Retina (tissue), 1 donor: Measurements from ENCODE around the gene PCDHB11.
A peak's percentile ranks its signal among the peaks of the same experiment; 100 is the strongest.
"Not testable (repeated sequence)": the region's sequence is repeated elsewhere in the genome, so short reads cannot be mapped to it uniquely, and the experiment has no call there.

Source experiments
- DNase-seq: peaks from one replicate; pipeline ENCODE4 v3.0.0-alpha.2; 2016

Gene PCDHB11

DNA sequence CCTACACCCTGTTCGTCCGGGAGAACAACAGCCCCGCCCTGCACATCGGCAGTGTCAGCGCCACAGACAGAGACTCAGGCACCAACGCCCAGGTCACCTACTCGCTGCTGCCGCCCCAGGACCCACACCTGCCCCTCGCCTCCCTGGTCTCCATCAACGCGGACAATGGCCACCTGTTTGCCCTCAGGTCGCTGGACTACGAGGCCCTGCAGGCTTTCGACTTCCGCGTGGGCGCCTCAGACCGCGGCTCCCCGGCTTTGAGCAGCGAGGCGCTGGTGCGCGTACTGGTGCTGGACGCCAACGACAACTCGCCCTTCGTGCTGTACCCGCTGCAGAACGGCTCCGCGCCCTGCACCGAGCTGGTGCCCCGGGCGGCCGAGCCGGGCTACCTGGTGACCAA lies 10.7 kb upstream of the PCDHB11 start:
- not testable (repeated sequence) for DNase-seq

GRCh38 chr5:141189131-141189530 lies 10.3 kb upstream of the PCDHB11 start:
- not testable (repeated sequence) for DNase-seq

GRCh38 chr5:141192110-141192725 lies 7.2 kb upstream of the PCDHB11 start, which contains the start of gene PCDHB10:
Gene PCDHB10 (plus strand): TSS chr5:141192353. CDS start chr5:141192553, 200 bp downstream.
- DNase-seq, result no peak

DNA sequence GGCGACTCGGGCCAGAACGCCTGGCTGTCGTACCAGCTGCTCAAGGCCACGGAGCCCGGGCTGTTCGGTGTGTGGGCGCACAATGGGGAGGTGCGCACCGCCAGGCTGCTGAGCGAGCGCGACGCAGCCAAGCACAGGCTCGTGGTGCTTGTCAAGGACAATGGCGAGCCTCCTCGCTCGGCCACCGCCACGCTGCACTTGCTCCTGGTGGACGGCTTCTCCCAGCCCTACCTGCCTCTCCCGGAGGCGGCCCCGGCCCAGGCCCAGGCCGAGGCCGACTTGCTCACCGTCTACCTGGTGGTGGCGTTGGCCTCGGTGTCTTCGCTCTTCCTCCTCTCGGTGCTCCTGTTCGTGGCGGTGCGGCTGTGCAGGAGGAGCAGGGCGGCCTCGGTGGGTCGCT lies 5.1 kb upstream of the PCDHB11 start:
- DNase-seq, result not testable (repeated sequence)

DNA sequence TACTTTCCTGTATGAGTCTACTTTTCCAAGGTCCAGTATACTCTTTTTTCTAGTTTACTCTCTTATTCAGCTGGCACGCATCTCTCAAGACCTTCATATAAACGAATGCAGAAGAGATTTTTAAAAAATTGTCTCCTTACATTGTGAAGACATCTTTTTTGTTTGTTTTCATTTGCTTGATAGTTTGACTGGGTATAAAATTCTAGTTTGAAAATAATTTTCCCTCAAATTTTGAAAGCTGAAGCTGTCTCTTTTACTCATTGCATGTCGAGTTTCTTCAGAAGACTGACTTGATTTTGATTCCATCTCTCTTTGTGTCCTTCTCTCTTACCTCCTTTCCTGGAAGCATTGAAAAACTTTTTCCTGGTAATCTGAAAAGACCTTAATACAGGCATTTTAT lies 3.1 kb upstream of the PCDHB11 start:
- DNase-seq, result no peak

- DNase-seq, result not testable (repeated sequence)
Observed at GRCh38 chr5:141201126-141201525, 1.7 kb downstream of the PCDHB11 start.

DNA sequence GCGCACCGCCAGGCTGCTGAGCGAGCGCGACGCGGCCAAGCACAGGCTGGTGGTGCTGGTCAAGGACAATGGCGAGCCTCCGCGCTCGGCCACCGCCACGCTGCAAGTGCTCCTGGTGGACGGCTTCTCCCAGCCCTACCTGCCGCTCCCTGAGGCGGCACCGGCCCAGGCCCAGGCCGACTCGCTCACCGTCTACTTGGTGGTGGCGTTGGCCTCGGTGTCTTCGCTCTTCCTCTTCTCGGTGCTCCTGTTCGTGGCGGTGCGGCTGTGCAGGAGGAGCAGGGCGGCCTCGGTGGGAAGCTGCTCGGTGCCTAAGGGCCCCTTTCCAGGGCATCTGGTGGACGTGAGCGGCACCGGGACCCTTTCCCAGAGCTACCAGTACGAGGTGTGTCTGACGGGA lies 2.2 kb downstream of the PCDHB11 start:
- not testable (repeated sequence) for DNase-seq

- DNase-seq, result no peak
Observed at GRCh38 chr5:141208478-141208877, 9.1 kb downstream of the PCDHB11 start, which contains the start of gene PCDHB12. Gene PCDHB12 (plus strand): TSS chr5:141208719. CDS start chr5:141208908, 189 bp downstream.

GRCh38 chr5:141210281-141210680 lies 10.9 kb downstream of the PCDHB11 start:
- DNase-seq, result not testable (repeated sequence)

DNA sequence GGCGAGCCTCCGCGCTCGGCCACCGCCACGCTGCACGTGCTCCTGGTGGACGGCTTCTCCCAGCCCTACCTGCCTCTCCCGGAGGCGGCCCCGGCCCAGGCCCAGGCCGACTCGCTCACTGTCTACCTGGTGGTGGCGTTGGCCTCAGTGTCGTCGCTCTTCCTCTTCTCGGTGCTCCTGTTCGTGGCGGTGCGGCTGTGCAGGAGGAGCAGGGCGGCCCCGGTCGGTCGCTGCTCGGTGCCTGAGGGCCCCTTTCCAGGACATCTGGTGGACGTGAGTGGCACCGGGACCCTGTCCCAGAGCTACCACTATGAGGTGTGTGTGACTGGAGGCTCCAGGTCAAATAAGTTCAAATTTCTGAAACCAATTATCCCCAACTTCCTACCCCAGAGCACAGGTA lies 11.4 kb downstream of the PCDHB11 start:
- not testable (repeated sequence) for DNase-seq

DNA sequence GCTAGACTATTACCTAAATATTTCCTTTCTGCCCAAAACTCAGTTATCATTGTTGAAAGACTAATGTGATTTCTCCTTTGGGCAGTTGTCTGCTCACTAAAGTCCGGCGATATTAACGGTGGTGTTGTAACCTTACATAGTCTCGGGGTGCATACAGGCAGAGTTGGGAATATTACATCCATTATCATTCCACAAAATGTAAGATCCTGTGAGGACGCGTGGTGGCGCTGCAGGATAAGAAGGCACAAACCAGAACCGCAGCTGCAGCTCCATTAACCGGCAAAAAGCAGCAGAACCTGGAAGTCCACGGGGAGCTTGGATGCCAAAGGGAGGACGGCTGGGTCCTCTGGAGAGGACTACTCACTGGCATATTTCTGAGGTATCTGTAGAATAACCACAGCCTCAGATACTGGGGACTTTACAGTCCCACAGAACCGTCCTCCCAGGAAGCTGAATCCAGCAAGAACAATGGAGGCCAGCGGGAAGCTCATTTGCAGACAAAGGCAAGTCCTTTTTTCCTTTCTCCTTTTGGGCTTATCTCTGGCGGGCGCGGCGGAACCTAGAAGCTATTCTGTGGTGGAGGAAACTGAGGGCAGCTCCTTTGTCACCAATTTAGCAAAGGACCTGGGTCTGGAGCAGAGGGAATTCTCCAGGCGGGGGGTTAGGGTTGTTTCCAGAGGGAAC lies 14.4 kb downstream of the PCDHB11 start, which contains the start of gene PCDHB13:
Gene PCDHB13, plus strand, starts transcription at position 264 of the 684 bp plus-strand sequence. Its CDS starts 205 bp downstream, at position 469.
- not testable (repeated sequence) for DNase-seq

DNA sequence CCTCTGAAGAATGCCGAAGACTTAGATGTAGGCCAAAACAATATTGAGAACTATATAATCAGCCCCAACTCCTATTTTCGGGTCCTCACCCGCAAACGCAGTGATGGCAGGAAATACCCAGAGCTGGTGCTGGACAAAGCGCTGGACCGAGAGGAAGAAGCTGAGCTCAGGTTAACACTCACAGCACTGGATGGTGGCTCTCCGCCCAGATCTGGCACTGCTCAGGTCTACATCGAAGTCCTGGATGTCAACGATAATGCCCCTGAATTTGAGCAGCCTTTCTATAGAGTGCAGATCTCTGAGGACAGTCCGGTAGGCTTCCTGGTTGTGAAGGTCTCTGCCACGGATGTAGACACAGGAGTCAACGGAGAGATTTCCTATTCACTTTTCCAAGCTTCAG lies 15.2 kb downstream of the PCDHB11 start:
- not testable (repeated sequence) for DNase-seq

DNA sequence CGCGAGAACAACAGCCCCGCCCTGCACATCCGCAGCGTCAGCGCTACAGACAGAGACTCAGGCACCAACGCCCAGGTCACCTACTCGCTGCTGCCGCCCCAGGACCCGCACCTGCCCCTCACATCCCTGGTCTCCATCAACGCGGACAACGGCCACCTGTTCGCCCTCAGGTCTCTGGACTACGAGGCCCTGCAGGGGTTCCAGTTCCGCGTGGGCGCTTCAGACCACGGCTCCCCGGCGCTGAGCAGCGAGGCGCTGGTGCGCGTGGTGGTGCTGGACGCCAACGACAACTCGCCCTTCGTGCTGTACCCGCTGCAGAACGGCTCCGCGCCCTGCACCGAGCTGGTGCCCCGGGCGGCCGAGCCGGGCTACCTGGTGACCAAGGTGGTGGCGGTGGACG lies 16.1 kb downstream of the PCDHB11 start:
- DNase-seq, result not testable (repeated sequence)

DNA sequence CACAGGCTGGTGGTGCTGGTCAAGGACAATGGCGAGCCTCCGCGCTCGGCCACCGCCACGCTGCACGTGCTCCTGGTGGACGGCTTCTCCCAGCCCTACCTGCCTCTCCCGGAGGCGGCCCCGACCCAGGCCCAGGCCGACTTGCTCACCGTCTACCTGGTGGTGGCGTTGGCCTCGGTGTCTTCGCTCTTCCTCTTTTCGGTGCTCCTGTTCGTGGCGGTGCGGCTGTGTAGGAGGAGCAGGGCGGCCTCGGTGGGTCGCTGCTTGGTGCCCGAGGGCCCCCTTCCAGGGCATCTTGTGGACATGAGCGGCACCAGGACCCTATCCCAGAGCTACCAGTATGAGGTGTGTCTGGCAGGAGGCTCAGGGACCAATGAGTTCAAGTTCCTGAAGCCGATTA lies 16.6 kb downstream of the PCDHB11 start:
- DNase-seq, result not testable (repeated sequence)

DNA sequence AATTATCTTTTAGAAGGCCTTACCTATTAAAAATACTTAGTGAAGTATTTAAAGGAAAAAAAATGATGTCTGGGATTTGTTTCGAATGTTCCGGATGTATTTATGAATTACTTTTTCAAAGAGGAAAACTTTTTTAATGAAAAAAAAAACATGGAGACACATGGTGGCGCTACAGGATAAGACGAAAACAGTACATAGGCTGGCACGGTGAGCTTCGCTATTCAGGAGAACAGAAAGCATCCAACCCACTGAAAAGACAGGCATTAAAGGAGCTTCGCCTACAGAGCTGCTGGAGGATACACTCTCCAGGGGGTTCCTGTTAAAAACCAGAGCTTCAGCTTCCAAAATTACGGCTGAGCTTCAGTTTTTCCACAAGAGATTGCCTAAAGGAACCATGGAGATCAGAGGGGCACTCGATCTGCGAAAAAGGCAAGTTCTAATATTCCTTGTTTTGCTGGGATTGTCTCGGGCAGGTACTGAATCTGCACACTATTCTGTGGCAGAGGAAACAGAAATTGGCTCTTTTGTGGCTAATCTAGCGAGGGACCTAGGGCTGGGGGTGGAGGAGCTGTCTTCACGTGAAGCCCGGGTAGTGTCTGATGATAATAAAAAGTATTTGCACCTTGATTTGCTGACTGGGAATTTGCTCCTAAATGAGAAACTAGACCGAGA lies 23.8 kb downstream of the PCDHB11 start, which contains the start of gene PCDHB14:
Gene PCDHB14, plus strand, starts transcription at position 232 of the 672 bp plus-strand sequence. Its CDS starts 163 bp downstream, at position 395.
- peak; percentile 19 for DNase-seq

DNA sequence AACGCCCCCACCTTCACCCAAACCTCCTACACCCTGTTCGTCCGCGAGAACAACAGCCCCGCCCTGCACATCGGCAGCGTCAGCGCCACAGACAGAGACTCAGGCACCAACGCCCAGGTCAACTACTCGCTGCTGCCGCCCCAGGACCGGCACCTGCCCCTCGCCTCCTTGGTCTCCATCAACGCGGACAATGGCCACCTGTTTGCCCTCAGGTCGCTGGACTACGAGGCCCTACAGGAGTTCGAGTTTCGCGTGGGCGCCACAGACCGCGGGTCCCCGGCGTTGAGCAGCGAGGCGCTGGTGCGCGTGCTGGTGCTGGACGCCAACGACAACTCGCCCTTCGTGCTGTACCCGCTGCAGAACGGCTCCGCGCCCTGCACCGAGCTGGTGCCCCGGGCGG lies 25.4 kb downstream of the PCDHB11 start:
- DNase-seq, result not testable (repeated sequence)

GRCh38 chr5:141225421-141225820 lies 26.0 kb downstream of the PCDHB11 start:
- DNase-seq, result not testable (repeated sequence)

GRCh38 chr5:141234109-141234667 lies 34.8 kb downstream of the PCDHB11 start:
- peak; percentile 24 for DNase-seq

- DNase-seq, result not testable (repeated sequence)
Observed at GRCh38 chr5:141235922-141236321, 36.5 kb downstream of the PCDHB11 start.

- no peak for DNase-seq
Observed at GRCh38 chr5:141236516-141237313, 37.3 kb downstream of the PCDHB11 start.

GRCh38 chr5:141241496-141241895 lies 42.1 kb downstream of the PCDHB11 start:
- DNase-seq, result no peak

DNA sequence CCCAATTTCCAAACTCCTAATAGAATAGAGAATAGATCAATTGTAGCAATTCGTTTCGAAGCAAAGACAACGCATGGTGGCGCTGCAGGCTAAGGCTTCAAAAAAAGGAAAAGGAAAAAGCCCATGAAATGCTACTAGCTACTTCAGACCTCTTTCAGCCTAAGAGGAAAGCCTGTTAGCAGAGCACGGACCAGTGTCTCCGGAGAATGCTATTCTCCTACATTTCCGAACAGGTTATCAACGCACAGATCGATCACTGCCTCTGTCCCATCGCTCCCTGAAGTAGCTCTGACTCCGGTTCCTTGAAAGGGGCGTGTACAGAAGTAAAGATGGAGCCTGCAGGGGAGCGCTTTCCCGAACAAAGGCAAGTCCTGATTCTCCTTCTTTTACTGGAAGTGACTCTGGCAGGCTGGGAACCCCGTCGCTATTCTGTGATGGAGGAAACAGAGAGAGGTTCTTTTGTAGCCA lies 45.9 kb downstream of the PCDHB11 start, which contains the start of gene PCDHB15:
Gene PCDHB15, plus strand, starts transcription at position 146 of the 468 bp plus-strand sequence. Its CDS starts 184 bp downstream, at position 330.
- peak; percentile 44 for DNase-seq
